ENCODE data around the gene EML5.

DNA sequence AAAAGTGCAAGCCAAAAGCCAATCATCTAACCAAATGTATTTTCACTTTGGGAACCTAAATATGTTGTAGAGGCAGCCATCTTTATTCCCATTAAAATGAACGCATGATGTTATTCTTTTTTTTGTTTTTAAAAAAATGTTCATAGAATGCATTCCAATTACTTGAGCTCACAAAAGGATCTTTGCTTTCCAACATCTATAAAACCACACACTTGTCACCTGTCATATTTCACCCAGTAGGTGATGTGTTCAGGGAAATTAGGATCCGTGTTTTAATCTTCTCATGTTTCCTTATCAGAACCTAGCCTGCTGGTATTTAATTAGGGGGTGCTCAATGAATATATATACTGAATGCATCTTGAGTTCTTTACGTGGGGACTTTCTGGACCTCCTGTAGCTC is 45.3 kb upstream of the EML5 start:
- TF ChIP-seq, protein P1, sequence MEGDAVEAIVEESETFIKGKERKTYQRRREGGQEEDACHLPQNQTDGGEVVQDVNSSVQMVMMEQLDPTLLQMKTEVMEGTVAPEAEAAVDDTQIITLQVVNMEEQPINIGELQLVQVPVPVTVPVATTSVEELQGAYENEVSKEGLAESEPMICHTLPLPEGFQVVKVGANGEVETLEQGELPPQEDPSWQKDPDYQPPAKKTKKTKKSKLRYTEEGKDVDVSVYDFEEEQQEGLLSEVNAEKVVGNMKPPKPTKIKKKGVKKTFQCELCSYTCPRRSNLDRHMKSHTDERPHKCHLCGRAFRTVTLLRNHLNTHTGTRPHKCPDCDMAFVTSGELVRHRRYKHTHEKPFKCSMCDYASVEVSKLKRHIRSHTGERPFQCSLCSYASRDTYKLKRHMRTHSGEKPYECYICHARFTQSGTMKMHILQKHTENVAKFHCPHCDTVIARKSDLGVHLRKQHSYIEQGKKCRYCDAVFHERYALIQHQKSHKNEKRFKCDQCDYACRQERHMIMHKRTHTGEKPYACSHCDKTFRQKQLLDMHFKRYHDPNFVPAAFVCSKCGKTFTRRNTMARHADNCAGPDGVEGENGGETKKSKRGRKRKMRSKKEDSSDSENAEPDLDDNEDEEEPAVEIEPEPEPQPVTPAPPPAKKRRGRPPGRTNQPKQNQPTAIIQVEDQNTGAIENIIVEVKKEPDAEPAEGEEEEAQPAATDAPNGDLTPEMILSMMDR (conservative IDR thresholded peaks at IDR 0.05; ENCODE audit: low read depth, low read length), result no peak
- TF ChIP-seq EZH2 (IDR thresholded peaks at IDR 0.05; ENCODE audit: borderline replicate concordance, low read depth, low read length, poor library complexity, severe bottlenecking), result no peak
